ENCODE measurements around the gene FAM171A1. TPM values are rescaled to one million over a fixed set of nuclear protein-coding genes. Genes with fewer than 3 reads are reported as not detected.

Gene FAM171A1
- polyA plus RNA-seq, 1 donor (not counting 4 experiments of a cell fraction or from before 2014, with no cell fraction given), result 8.8 TPM

DNA sequence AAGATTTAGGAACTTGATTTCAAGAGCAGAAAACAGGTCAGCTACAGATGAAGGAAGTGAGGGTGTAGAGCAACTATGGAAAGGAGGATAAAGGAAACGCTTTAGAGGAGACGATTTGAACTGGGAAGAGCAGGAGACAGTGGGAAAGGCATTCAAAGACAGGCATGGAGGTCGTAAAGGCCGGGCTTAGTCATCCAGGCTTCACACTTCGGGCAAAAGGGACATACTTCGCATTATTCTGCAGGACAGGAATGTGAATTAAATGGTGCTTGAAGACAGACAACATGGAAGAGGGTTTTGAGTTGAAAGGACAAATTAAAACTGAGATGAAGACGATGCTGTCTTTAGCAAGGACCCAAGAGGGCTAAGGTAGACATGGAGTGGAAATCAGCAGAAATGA, 8.1 kb downstream of the FAM171A1 start:
- peaks cover 7% of the 10 kb centered on the region for H3K79me2 ChIP-seq (ENCODE audit: control insufficient read depth, insufficient read depth, low read length)
- dilution Hi-C loops (cut with MboI; ENCODE audit: extremely low pct_ligation_motif_present, low sequenced_read_pairs), result no loop called here
- no peak overlapping the region for H3K4me3 ChIP-seq (ENCODE audit: control insufficient read depth in 2 of 3, extremely low read depth in 1 of 3, insufficient read depth in 2 of 3, low read depth in 1 of 3, low read length in 3 of 3)
- TF ChIP-seq CTCF (optimal IDR thresholded peaks at IDR 0.05 in 1 of 3, IDR thresholded peaks at IDR 0.05 in 1 of 3, conservative IDR thresholded peaks at IDR 0.05 in 1 of 3; ENCODE audit: extremely low read depth in 1 of 3, insufficient read depth in 2 of 3, low read length in 3 of 3), result no peak
- H3K9ac ChIP-seq (ENCODE audit: control insufficient read depth, extremely low read depth, insufficient read depth, low read length), result no peak overlapping the region
- no peak overlapping the region for H2AFZ ChIP-seq (ENCODE audit: control insufficient read depth, low read length)
- FAIRE-seq (no peak), DNase-seq (ENCODE audit: low read depth, low spot score) (no peak)
- H3K27ac ChIP-seq (ENCODE audit: control insufficient read depth, insufficient read depth, low read length), result no peak overlapping the region
- no peaks in the 10 kb centered on the region for H4K20me1 ChIP-seq (ENCODE audit: control insufficient read depth, extremely low read depth, insufficient read depth, low read length)
- H3K9me1 ChIP-seq (ENCODE audit: control insufficient read depth, extremely low read depth, insufficient read depth, low read length), result no peaks in the 10 kb centered on the region
- no peaks in the 10 kb centered on the region for H3K27me3 ChIP-seq (ENCODE audit: control insufficient read depth, extremely low read depth, insufficient read depth, low read length)
- H3K4me2 ChIP-seq (ENCODE audit: control insufficient read depth, extremely low read depth, insufficient read depth, low read depth, low read length), result no peak overlapping the region
- no peaks in the 10 kb centered on the region for H3K9me3 ChIP-seq (ENCODE audit: control insufficient read depth, low read depth, low read length)
- H3K36me3 ChIP-seq (ENCODE audit: control insufficient read depth in 2 of 2, extremely low read depth in 1 of 2, insufficient read depth in 2 of 2, low read length in 2 of 2), result no peaks in the 10 kb centered on the region
- no peaks in the 10 kb centered on the region for H3K4me1 ChIP-seq (ENCODE audit: control insufficient read depth, extremely low read depth, insufficient read depth, low read length)

- Histone ChIP-seq H3K36me3 (ENCODE audit: control insufficient read depth in 2 of 2, extremely low read depth in 1 of 2, insufficient read depth in 2 of 2, low read length in 2 of 2) (no peaks in the 10 kb centered on the region), H3K4me3 (ENCODE audit: control insufficient read depth in 2 of 3, extremely low read depth in 1 of 3, insufficient read depth in 2 of 3, low read depth in 1 of 3, low read length in 3 of 3) (no peak overlapping the region), H3K4me2 (ENCODE audit: control insufficient read depth, extremely low read depth, insufficient read depth, low read depth, low read length) (no peak overlapping the region), H3K27me3 (ENCODE audit: control insufficient read depth, extremely low read depth, insufficient read depth, low read length) (no peaks in the 10 kb centered on the region), H2AFZ (ENCODE audit: control insufficient read depth, low read length) (no peak overlapping the region), H4K20me1 (ENCODE audit: control insufficient read depth, extremely low read depth, insufficient read depth, low read length) (no peaks in the 10 kb centered on the region), H3K4me1 (ENCODE audit: control insufficient read depth, extremely low read depth, insufficient read depth, low read length) (no peaks in the 10 kb centered on the region), H3K9me1 (ENCODE audit: control insufficient read depth, extremely low read depth, insufficient read depth, low read length) (no peaks in the 10 kb centered on the region), H3K79me2 (ENCODE audit: control insufficient read depth, insufficient read depth, low read length) (peaks cover 3% of the 10 kb centered on the region), H3K9ac (ENCODE audit: control insufficient read depth, extremely low read depth, insufficient read depth, low read length) (no peak overlapping the region), H3K9me3 (ENCODE audit: control insufficient read depth, low read depth, low read length) (no peaks in the 10 kb centered on the region), H3K27ac (ENCODE audit: control insufficient read depth, insufficient read depth, low read length) (no peak overlapping the region)
- FAIRE-seq (no peak), DNase-seq (ENCODE audit: low read depth, low spot score) (no peak)
- dilution Hi-C loops (cut with MboI; ENCODE audit: extremely low pct_ligation_motif_present, low sequenced_read_pairs), result no loop called here
- TF ChIP-seq CTCF (optimal IDR thresholded peaks at IDR 0.05 in 1 of 3, IDR thresholded peaks at IDR 0.05 in 1 of 3, conservative IDR thresholded peaks at IDR 0.05 in 1 of 3; ENCODE audit: extremely low read depth in 1 of 3, insufficient read depth in 2 of 3, low read length in 3 of 3), result no peak
- TF ChIP-seq EZH2 (IDR thresholded peaks at IDR 0.05; ENCODE audit: low read length), result no peak
Observed at GRCh38 chr10:15361131-15361530, 10.0 kb downstream of the FAM171A1 start.
